GM21381 (cell line): Measurements from ENCODE around the gene CRLF1.
A peak's percentile ranks its signal among the peaks of the same experiment; 100 is the strongest.

Experiments
- ATAC-seq: cut with Tn5 transposase; IDR thresholded peaks from one replicate; pipeline ENCODE4 v1.9.1; 2021; ENCODE audit warnings: mild to moderate bottlenecking, moderate library complexity; ENCODE audit not compliant: unreplicated experiment

Gene CRLF1

DNA sequence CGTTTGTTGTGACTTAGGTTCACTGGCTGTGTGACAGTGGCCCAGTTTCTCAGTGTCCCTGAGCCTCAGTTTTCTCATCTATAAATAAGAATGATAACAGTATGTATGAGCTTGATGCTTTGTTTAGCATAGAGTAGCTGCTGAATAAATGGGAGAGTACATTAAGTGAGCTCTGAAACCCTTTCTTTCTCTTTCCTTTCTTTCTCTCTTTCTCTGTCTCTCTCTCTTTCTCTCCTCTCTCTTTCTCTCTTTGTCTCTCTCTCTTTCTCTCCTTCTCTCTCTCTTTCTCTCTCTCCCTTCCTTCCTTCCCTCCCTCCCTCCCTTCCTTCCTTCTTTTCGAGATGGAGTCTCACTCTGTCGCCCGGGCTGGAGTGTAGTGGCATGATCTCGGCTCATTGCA is 46.9 kb downstream of the CRLF1 start:
- no peak for ATAC-seq

- ATAC-seq: no peak
Observed at GRCh38 chr19:18558604-18559003, 48.0 kb downstream of the CRLF1 start.

DNA sequence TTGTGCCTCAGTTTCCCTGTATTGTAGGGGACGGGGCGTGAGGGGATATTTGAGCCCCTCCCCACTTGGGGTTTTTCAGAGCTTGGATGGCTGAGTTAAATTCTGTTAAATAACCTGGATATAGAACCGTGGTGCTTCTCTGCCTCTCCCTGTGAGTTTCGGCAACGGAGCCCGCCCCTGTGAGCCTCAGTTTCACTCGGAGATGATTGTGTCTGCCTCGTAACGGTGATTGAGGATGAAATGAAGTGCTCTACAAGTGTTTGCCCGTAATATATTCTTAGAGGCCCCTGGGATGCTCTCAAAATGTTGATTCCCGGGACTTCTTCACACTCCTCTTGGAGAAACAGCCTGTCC is 48.4 kb downstream of the CRLF1 start:
- no peak for ATAC-seq

DNA sequence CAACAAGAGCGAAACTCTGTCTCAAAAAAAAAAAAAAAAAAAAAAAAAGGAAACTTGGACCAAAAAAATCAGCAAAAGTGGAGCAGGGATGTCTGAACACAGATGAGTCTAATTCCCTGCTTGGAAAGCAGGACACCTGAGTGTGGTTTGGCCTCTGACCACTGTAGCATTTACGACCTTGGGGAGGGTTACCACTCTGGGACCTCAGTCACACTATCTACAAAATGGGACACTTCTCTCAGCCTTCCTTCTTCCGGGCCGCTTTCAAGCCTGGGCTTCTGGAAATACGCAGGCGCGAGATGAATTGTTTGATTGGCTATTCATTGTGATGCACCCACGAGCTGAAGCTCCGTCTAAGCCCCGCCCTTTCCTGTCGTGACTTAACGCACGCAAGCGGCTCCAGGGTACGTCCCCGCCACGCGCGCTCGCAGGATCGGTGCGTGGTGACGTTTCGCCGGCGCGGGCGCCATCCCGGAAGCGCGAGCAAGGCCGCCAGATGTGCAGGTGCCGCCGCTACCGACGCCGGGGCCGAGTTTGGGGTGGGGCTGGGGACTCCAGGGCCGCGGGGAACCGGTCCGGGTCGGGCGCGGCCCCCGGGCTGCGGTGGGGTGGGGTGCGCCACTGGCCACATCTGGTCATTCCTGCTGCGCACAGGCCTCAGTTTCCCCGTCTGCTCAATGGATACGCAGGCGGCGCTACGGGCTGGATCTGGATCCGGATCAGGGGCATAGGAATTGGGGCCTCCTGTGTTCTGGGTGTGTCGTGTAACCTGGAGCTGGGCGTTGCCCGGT is 49.0 kb downstream of the CRLF1 start, which contains the start of gene KXD1:
Gene KXD1, plus strand, starts transcription at position 460 of the 791 bp plus-strand sequence. CDS start 4,187 bp downstream, outside the sequence.
- ATAC-seq: peak; percentile 95

DNA sequence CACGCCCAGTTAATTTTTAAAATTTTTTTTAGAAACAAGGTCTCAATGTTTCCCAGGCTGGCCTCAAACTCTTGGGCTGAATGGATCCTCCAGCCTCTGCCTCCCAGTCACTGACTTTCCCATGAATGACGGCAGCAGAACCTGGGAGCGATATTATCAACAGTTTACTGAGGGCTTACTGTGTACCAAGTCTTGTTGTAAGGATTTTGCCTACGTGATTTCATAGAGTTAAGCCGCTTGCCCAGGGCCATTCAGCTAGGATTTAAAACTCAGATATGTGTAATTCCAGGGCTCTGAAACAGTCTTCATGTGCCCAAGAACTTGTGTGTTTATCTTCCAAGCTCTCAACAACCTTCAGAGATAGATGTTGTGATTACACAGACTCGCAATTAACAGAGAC is 55.0 kb downstream of the CRLF1 start:
- ATAC-seq: no peak

GRCh38 chr19:18543814-18544475 is 62.7 kb downstream of the CRLF1 start:
- peak; percentile 56 for ATAC-seq
